ENCODE measurements around the gene ZFHX2. TPM values are rescaled to one million over a fixed set of nuclear protein-coding genes. Genes with fewer than 3 reads are reported as not detected.

The ZFHX2 gene
- total RNA-seq, 1 donor, result 0.36 TPM

GRCh38 chr14:23485326-23485725, 66.2 kb downstream of the ZFHX2 start:
- no peak overlapping the region for H3K4me3 ChIP-seq (ENCODE audit: low read depth, low read length)
- TF ChIP-seq, protein P1, sequence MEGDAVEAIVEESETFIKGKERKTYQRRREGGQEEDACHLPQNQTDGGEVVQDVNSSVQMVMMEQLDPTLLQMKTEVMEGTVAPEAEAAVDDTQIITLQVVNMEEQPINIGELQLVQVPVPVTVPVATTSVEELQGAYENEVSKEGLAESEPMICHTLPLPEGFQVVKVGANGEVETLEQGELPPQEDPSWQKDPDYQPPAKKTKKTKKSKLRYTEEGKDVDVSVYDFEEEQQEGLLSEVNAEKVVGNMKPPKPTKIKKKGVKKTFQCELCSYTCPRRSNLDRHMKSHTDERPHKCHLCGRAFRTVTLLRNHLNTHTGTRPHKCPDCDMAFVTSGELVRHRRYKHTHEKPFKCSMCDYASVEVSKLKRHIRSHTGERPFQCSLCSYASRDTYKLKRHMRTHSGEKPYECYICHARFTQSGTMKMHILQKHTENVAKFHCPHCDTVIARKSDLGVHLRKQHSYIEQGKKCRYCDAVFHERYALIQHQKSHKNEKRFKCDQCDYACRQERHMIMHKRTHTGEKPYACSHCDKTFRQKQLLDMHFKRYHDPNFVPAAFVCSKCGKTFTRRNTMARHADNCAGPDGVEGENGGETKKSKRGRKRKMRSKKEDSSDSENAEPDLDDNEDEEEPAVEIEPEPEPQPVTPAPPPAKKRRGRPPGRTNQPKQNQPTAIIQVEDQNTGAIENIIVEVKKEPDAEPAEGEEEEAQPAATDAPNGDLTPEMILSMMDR (IDR thresholded peaks at IDR 0.05; ENCODE audit: insufficient read depth, low read length), result no peak
- DNase-seq (ENCODE audit: low read depth), result no peak

- H3K4me3 ChIP-seq (ENCODE audit: low read depth, low read length), result no peak overlapping the region
- DNase-seq (ENCODE audit: low read depth), result no peak
- TF ChIP-seq, protein P1 (IDR thresholded peaks at IDR 0.05; ENCODE audit: insufficient read depth, low read length), result peak; percentile 34
Measured at GRCh38 chr14:23483236-23483854, 68.2 kb downstream of the ZFHX2 start.

DNA sequence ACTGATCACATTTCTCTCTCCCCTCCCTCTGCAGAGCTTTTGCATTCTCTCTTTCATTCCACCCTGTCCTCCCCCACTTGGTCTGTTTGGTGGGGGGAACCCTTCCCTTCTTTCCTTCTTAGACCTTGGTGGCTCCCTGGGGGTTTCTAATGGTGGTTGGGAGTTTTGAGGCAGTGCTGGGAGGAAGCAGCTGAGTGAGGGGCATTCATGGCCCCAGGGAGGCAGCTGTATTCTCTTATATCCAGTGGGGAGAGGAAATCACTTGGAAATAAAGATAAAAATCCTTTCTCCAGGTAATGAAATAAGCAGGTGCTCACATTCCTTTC, 68.8 kb downstream of the ZFHX2 start:
- H3K4me3 ChIP-seq (ENCODE audit: low read depth, low read length), result no peak overlapping the region
- no peak for DNase-seq (ENCODE audit: low read depth)
- TF ChIP-seq, protein P1 (IDR thresholded peaks at IDR 0.05; ENCODE audit: insufficient read depth, low read length), result no peak

DNA sequence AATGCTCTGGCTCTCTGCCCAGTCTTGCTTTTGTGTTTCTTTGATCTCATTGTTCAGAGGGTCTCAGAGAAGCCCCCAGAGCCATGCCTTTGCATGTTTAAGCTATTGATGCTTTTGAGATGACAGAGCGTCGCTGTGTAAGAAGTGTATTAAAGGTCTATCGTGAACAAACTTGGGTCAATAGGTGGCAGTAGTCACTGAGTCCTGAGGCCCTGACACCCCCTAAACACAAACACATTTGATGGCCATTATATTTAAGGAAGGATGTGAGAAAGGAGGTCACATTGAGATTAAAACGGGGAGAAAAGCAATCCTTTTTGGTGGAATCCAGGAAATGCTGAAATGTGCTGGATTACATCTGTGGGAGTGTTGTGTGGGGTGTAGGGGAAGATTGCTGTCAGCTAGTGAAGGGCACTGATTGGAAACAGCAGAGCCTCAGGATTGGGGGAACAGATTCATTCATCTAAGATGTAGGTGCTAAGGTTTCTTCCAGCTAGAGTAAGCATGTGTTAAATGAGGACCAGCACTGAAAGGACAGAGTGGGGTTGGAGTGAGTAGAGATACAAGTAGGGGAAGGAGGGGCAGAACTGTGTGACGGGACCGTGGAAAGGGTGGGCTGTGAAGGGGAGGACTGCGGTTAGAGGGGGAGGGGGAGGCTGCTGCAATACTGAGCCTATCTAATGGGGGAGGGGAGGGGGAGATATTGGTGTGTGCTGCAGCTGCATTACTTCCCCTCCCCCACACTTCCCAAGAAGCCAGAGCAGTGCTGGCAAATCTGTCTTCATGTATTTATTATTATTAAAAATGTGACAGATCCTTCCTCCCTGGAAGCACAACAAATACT, 69.4 kb downstream of the ZFHX2 start:
- no peak overlapping the region for H3K4me3 ChIP-seq (ENCODE audit: low read depth, low read length)
- no peak for DNase-seq (ENCODE audit: low read depth)
- TF ChIP-seq, protein P1 (IDR thresholded peaks at IDR 0.05; ENCODE audit: insufficient read depth, low read length), result no peak

DNA sequence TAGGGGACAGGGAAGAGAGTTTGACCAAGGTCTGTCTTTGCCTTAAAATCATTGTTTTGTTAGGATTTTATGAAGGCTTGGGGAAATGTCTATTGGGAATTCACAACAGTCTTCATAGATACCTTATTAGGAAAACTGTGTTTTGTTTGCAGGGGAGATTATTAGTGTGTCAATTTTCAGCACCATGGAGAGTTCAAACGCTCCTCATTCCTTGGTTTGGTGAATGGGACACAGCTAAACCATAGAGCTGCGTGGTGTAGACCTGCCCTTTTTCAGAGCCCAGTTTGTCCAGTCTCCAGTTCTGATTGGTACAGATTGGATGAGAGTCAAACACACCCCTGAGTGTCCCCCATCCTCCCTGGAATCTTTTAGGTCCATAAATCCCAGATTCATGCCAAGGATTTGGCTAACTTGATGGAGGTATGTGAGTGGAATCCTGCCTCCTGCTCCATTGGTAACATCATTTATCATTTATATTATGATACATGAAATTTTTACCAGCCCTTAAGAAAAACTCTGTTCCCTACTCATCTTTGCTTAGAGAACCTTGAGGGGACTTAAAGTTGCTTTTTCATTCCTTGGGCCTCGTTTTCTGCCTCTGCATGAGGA, 70.1 kb downstream of the ZFHX2 start:
- TF ChIP-seq, protein P1 (IDR thresholded peaks at IDR 0.05; ENCODE audit: insufficient read depth, low read length), result no peak
- no peak overlapping the region for H3K4me3 ChIP-seq (ENCODE audit: low read depth, low read length)
- DNase-seq (ENCODE audit: low read depth), result peak; percentile 32

GRCh38 chr14:23478109-23478759, 73.3 kb downstream of the ZFHX2 start:
- DNase-seq (ENCODE audit: low read depth), result peak; percentile 87
- TF ChIP-seq, protein P1 (IDR thresholded peaks at IDR 0.05; ENCODE audit: insufficient read depth, low read length), result peak; percentile 65
- H3K4me3 ChIP-seq (ENCODE audit: low read depth, low read length), result no peak overlapping the region

Measured in fibroblast of the aortic adventitia (primary cell).